ENCODE results near the gene GALNT18.

GALNT18 gene

GRCh38 chr11:11296434-11296833 lies 325.4 kb downstream of the GALNT18 start:
- no peak for DNase-seq

GRCh38 chr11:11294551-11294855 lies 327.3 kb downstream of the GALNT18 start:
- DNase-seq = no peak

GRCh38 chr11:11293798-11294550 lies 327.8 kb downstream of the GALNT18 start:
- DNase-seq = no peak

- DNase-seq = no peak
Observed at GRCh38 chr11:11292839-11293238, 329.0 kb downstream of the GALNT18 start.

- DNase-seq = peak; percentile 50 to 55
Observed at GRCh38 chr11:11291041-11292015, 330.5 kb downstream of the GALNT18 start.

- no peak for DNase-seq
Observed at GRCh38 chr11:11290354-11290753, 331.5 kb downstream of the GALNT18 start.

GRCh38 chr11:11289669-11290068 lies 332.1 kb downstream of the GALNT18 start:
- DNase-seq = no peak

GRCh38 chr11:11288972-11289616 lies 332.7 kb downstream of the GALNT18 start:
- no peak for DNase-seq

- DNase-seq = no peak
Observed at GRCh38 chr11:11284481-11284880, 337.3 kb downstream of the GALNT18 start.

GRCh38 chr11:11281626-11282025 lies 340.2 kb downstream of the GALNT18 start:
- DNase-seq = no peak

- DNase-seq = no peak
Observed at GRCh38 chr11:11280826-11281225, 341.0 kb downstream of the GALNT18 start.

- DNase-seq = no peak
Observed at GRCh38 chr11:11279956-11280689, 341.7 kb downstream of the GALNT18 start.

- DNase-seq = no peak
Observed at GRCh38 chr11:11272254-11272653, 349.6 kb downstream of the GALNT18 start.

GRCh38 chr11:11270236-11270775 lies 351.5 kb downstream of the GALNT18 start:
- DNase-seq = no peak

GRCh38 chr11:11268706-11269105 lies 353.1 kb downstream of the GALNT18 start:
- DNase-seq = no peak

GRCh38 chr11:11268119-11268518 lies 353.7 kb downstream of the GALNT18 start:
- no peak for DNase-seq

- DNase-seq = no peak
Observed at GRCh38 chr11:11267312-11267711, 354.5 kb downstream of the GALNT18 start.

GRCh38 chr11:11265994-11266606 lies 355.7 kb downstream of the GALNT18 start:
- DNase-seq = peak; percentile 9 to 29

- DNase-seq = no peak
Observed at GRCh38 chr11:11265320-11265719, 356.5 kb downstream of the GALNT18 start.

- no peak for DNase-seq
Observed at GRCh38 chr11:11263238-11264005, 358.4 kb downstream of the GALNT18 start.

All from inflammatory macrophage (primary cell).